ENCODE data around the gene DLGAP1.

Gene DLGAP1

DNA sequence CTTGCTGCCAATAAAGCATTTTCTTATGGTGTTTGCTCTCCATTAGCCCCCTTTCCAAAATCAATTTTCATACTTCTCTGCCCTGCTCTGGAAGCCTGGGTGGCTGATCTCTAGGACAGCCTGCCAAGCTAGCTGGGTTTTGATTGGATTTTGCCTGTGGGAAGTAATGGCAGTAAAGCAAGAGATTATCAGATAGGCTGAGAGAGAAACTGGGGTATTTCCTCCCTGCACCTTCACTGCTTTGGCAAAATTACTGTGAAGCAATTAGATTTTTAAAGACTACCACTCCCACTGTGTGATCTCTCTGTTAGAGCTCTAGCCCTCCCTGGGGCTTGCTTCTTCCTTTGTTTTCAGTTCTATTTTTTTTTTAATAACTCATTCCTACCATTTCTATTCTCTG lies 223.8 kb downstream of the DLGAP1 start:
- Mint-ChIP-seq H3K27me3 (no peaks in the 10 kb centered on the region), H3K27ac (no peak overlapping the region), H3K4me1 (no peaks in the 10 kb centered on the region), H3K36me3 (no peaks in the 10 kb centered on the region), H3K9me3 (peaks cover 10 to 17% of the 10 kb centered on the region in 2 donors), H3K4me3 (no peak overlapping the region)
- ATAC-seq (replicated peaks) (no peak), DNase-seq (no peak)

DNA sequence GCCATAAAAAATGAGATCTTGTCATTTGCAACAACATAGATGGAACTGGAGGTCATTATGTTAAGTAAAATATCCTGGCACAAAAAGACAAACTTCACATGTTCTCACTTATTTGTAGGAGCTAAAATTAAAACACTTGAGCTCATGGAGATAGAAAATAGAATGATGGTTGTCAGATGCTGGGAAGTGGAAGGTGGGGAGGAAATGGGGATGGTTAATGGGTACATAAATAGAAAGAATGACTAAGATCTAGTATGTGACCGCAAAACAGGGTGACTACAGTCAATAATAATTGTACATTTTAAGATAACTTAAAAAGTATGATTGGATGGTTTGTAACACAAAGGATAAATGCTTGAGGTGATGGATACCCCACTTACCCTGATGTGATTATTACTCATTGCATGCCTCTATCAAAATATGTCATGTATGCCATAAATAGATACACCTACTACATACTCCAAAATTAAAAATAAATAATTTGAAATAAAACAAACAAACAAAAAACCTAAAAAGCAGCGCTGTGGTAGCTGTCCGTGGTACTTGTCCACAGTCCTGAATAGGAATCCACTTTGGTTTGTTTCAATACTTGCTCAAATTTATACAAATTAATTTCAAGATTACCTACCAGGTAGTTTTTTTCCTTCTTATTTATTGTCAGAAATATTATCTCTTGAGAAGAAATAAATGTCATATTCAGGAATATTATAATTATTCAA lies 224.5 kb downstream of the DLGAP1 start:
- Mint-ChIP-seq H3K4me3 (no peak overlapping the region), H3K4me1 (no peaks in the 10 kb centered on the region), H3K36me3 (no peaks in the 10 kb centered on the region), H3K27ac (no peak overlapping the region), H3K27me3 (no peaks in the 10 kb centered on the region), H3K9me3 (peaks cover 10 to 17% of the 10 kb centered on the region in 2 donors)
- ATAC-seq (replicated peaks) (no peak), DNase-seq (no peak)

DNA sequence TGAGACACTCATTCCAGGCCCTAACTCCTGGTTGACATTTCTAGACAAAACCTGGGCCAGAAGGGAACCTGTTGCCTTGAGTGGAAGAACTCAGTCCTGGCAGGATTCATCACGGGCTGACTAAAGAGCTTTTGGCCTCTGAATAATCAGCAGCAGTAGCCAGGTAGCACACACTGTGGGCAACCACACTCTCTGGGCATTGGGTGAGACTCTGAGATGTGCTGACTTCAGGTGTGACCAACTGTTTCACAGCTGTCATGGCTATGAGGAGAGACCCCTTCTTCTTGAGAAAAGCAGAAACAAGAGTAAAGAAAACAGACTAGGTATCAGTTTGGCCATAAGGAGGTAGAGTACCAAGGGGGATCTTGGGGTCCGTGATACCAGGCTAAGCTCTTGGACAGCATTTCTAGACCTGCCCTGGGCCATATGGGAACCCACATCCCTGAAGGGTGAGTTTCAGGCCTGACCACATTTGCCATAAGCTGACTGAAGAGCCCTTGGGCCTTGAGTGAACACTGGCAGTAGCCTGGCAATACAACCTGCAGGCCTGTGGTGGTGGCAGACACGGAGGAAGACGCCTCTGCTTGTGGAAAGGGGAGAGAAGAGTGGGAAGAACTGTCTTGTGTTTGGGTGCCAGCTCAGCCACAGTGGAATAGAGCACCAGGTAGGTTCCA lies 230.9 kb downstream of the DLGAP1 start:
- Mint-ChIP-seq H3K36me3 (no peaks in the 10 kb centered on the region), H3K27ac (no peak overlapping the region), H3K9me3 (peaks cover 11 to 14% of the 10 kb centered on the region in 2 donors), H3K4me1 (no peaks in the 10 kb centered on the region), H3K4me3 (no peak overlapping the region), H3K27me3 (no peaks in the 10 kb centered on the region)
- DNase-seq: no peak
- no peak for ATAC-seq (replicated peaks)

DNA sequence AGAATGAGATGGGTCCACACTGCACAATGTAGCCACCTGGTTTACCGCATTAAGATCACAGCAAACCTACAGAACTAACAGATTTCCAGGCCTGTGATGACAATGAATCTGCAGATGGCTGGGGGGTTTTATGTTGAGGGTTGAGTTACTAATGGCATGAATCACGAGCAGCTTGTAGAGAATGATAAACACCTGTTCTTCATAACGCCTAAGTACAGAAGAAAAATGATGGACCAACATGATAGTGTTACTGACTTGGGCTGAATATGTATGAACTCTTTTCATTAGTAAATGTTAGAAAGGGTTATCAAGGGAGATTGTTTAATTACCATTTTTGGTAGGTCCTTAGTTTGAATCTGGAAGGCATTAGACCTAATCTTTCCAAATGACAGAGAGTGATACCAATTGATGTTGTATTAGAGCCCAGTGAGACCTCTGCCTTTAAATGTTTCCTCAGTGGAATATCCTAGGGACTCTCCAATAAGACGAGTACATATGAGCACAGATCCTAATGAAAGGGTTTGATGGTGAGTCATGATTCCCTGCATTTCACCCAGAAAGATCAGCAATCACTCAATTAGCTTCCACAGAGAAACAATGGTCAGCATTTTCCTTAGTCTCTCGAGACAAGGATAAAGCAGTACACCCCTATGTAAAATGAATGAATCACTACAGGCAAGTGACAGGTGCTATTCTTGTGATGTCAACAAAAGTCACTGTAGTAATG lies 243.8 kb downstream of the DLGAP1 start:
- no peak overlapping the region for H3K27ac Mint-ChIP-seq

DNA sequence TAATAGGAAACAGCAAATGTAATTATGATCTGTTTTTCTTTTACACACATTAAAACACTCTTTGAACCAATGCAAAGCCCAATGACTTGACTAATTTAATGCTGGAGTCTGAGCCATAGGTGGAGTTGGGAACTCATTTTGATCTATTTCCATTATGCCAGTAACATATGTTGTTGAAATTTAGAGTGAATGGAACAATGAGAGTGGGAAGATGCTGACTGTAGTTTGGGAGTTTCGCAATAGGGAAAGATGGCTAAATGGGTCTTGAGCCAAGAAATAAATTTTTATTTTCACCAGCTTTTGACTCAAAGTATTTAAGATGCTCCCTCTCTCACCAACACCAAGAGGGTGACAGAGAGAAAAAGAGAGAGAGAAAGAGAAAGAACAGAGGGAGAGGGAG lies 246.7 kb downstream of the DLGAP1 start:
- ATAC-seq (replicated peaks) (no peak), DNase-seq (no peak)
- Mint-ChIP-seq H3K4me3 (no peak overlapping the region), H3K4me1 (no peaks in the 10 kb centered on the region), H3K27ac (no peak overlapping the region), H3K27me3 (no peaks in the 10 kb centered on the region), H3K9me3 (peaks cover 9 to 10% of the 10 kb centered on the region in 2 donors), H3K36me3 (no peaks in the 10 kb centered on the region)

More for the DNA sequence above, 243.8 kb downstream of the DLGAP1 start:
- DNase-seq: no peak
- Mint-ChIP-seq H3K9me3 (peaks cover 9 to 10% of the 10 kb centered on the region in 2 donors), H3K4me3 (no peak overlapping the region), H3K36me3 (no peaks in the 10 kb centered on the region), H3K27me3 (no peaks in the 10 kb centered on the region), H3K4me1 (no peaks in the 10 kb centered on the region)
- no peak for ATAC-seq (replicated peaks)

DNA sequence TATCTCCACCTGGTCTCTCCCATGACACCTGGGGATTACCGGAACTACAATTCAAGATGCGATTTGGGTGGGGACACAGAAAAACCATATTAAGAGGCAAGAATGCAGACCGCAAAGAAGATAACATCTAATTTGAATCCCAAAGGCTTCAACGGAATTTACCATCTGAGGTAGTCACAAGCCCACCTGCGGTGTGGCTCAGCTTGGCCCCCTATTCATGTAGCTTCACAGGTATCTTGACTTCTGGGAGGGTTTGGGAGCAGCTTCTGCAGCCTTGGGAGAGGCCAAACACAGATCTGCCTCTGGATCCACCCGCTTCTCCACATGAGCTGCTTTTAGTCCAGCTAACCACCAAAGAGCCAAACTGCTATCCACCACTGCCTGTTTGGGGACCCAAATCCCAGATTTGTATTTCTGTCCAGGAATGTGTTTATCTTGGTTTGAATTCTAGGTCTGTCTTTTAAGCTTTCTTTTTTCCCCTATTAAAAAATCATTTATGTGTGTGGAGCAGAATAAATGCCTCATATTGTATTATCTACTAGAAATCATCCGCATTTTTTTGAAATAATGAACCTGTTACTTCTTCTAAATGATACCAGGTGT lies 247.6 kb downstream of the DLGAP1 start:
- no peak for ATAC-seq (replicated peaks)

DNA sequence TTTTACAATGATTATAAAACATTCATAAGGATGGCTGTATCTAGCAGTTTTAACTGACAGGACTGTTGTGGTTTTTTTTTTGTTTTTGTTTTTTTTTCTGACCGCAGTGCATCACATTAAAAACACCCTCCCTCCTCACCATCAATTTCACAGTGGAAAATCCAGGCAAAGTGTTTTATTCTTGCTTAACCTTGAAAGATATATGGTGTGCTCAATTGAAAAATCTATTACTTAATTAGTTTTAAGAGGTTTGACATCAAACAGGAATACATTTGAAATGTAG lies 250.7 kb downstream of the DLGAP1 start:
- ATAC-seq (replicated peaks) (no peak), DNase-seq (no peak)
- H3K9me3 Mint-ChIP-seq: peaks cover 7 to 9% of the 10 kb centered on the region in 2 donors
- no peak overlapping the region for H3K4me3 Mint-ChIP-seq
- no peaks in the 10 kb centered on the region for H3K4me1 Mint-ChIP-seq
- no peak overlapping the region for H3K27ac Mint-ChIP-seq
- no peaks in the 10 kb centered on the region for H3K36me3 Mint-ChIP-seq
- H3K27me3 Mint-ChIP-seq: no peaks in the 10 kb centered on the region

More for the DNA sequence above, 247.6 kb downstream of the DLGAP1 start:
- no peaks in the 10 kb centered on the region for H3K27me3 Mint-ChIP-seq
- no peak overlapping the region for H3K4me3 Mint-ChIP-seq
- no peaks in the 10 kb centered on the region for H3K4me1 Mint-ChIP-seq
- no peak overlapping the region for H3K27ac Mint-ChIP-seq
- DNase-seq: no peak
- peaks cover 8 to 9% of the 10 kb centered on the region in 2 donors for H3K9me3 Mint-ChIP-seq
- no peaks in the 10 kb centered on the region for H3K36me3 Mint-ChIP-seq

DNA sequence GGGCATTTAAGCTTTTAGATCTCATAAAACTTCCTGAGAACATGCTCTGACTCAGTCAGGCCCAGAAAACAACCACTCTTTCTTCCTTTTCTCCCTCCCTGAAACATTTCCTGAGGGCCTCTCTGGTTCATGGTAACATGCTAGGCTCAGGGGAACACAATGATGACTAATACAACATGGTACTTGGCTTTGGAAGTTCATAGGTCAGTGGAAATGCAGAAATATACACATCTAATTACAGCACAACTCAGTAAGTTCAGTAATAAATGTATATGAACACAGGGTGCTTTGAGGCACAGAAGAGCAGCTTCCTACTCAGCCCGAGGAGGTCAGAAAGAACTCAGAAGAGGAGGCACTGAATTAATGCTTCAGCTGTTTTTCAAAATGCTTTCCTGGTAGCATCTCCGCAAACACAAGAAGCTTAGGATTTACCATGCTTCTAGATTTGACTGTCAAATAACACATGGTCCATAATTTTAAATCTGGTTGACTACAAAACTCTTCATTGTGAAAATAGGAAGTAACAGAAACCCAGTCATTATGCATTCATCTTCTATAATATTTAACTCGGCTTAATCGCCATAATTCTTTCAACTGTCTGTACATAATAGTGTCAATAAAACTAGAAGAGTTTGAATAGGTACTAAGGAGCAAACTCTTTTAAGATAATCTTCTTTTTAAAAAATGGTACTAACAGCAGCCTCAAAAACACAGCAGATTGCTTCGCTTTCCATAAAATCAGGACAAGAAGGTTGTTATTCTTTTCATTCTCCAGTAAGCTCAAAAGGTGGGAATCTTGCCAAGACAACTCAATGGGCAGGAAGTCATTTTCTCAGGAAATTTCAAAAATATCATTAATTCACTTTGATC lies 251.3 kb downstream of the DLGAP1 start:
- Mint-ChIP-seq H3K36me3 (no peaks in the 10 kb centered on the region), H3K27ac (no peak overlapping the region), H3K4me1 (no peaks in the 10 kb centered on the region), H3K27me3 (no peaks in the 10 kb centered on the region), H3K9me3 (peaks cover 8 to 9% of the 10 kb centered on the region in 2 donors), H3K4me3 (no peak overlapping the region)
- DNase-seq (no peak), ATAC-seq (replicated peaks) (no peak)

DNA sequence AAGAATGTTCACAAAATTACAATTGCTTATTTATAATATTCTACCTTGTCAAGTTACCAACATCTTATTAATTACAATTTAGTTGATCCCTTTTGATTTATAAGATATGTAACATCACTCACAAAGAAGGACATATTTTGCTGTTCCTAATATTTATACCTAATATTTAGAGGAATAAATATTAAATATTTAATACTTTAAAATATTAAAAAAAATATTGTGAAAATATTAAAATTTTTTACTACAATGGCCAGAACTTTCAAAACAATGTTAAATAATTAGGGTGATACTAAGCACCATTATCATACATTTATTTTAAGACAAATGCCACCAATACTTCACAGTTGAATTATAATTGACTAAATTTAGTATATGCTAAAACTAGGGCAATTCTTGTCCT lies 254.7 kb downstream of the DLGAP1 start:
- Mint-ChIP-seq H3K36me3 (no peaks in the 10 kb centered on the region), H3K4me3 (no peak overlapping the region), H3K27ac (no peak overlapping the region), H3K4me1 (no peaks in the 10 kb centered on the region), H3K27me3 (no peaks in the 10 kb centered on the region), H3K9me3 (peaks cover 0 to 3% of the 10 kb centered on the region in 2 donors)
- ATAC-seq (replicated peaks): no peak
- DNase-seq: no peak

DNA sequence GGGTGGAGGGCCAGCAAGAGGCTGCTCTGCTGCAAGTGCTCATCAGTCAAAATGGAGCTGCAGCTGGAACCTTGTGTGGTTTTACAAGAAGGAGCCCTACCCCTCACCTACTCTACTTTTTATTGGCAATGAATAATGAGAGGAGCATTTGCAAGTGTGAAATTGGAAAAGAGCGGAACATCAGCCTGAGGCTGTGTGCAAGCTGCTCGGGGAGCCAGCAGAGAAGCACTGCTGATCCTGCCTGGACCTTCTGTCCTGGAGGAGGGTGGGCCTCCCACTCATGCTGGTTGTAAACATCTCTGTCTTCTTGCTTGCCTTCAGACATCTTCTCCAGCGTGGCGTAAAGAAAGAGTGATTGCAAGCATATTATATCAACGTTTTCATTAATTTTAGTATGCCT lies 256.2 kb downstream of the DLGAP1 start:
- no peak for ATAC-seq (replicated peaks)
- H3K4me1 Mint-ChIP-seq: no peaks in the 10 kb centered on the region
- no peaks in the 10 kb centered on the region for H3K36me3 Mint-ChIP-seq
- no peaks in the 10 kb centered on the region for H3K27me3 Mint-ChIP-seq
- H3K9me3 Mint-ChIP-seq: peaks cover 0 to 3% of the 10 kb centered on the region in 2 donors
- H3K4me3 Mint-ChIP-seq: no peak overlapping the region
- no peak overlapping the region for H3K27ac Mint-ChIP-seq
- no peak for DNase-seq

DNA sequence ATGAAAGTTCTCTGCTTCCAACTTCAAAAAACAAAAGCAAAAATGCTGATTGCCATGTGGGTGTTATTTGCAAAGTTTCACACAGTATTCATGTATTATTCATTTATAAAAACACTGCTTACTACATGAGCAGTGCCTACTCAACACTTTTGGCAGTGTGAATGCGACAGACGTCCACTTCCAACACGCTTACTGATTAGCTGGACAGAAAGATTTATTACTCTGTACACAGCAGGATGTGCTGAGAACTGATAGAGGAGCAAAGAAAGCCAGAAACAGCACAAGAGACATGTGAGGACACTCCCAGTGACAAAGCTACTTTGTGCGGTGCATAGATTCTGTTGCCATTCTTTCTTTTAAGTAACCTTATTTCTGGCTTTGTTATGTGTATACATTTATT lies 258.8 kb downstream of the DLGAP1 start:
- DNase-seq (no peak), ATAC-seq (replicated peaks) (no peak)
- Mint-ChIP-seq H3K4me3 (no peak overlapping the region), H3K36me3 (no peaks in the 10 kb centered on the region), H3K27ac (no peak overlapping the region), H3K9me3 (peaks cover 0 to 3% of the 10 kb centered on the region in 2 donors), H3K27me3 (no peaks in the 10 kb centered on the region), H3K4me1 (no peaks in the 10 kb centered on the region)

DNA sequence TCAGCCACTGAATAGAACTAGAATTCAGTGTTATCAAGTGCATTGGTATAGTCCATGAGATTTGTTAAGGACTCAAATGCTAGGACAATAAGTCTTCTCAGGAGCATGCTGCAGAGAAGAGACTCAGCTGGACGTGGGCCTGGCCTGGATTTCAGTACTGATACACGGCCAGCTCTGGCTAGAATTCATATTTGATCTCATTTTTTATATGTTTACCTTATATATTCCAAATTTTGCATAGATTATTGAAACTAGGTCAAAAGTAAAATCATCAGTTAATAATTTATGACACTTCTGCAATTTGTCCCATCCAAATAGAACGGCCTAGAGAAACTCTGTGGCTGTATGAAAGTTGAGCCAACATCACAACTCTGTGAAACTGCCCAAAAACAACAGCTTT lies 262.0 kb downstream of the DLGAP1 start:
- no peaks in the 10 kb centered on the region for H3K9me3 Mint-ChIP-seq
- DNase-seq: no peak
- no peaks in the 10 kb centered on the region for H3K4me1 Mint-ChIP-seq
- H3K4me3 Mint-ChIP-seq: no peak overlapping the region
- no peak overlapping the region for H3K27ac Mint-ChIP-seq
- ATAC-seq (replicated peaks): no peak
- no peaks in the 10 kb centered on the region for H3K27me3 Mint-ChIP-seq
- H3K36me3 Mint-ChIP-seq: no peaks in the 10 kb centered on the region

DNA sequence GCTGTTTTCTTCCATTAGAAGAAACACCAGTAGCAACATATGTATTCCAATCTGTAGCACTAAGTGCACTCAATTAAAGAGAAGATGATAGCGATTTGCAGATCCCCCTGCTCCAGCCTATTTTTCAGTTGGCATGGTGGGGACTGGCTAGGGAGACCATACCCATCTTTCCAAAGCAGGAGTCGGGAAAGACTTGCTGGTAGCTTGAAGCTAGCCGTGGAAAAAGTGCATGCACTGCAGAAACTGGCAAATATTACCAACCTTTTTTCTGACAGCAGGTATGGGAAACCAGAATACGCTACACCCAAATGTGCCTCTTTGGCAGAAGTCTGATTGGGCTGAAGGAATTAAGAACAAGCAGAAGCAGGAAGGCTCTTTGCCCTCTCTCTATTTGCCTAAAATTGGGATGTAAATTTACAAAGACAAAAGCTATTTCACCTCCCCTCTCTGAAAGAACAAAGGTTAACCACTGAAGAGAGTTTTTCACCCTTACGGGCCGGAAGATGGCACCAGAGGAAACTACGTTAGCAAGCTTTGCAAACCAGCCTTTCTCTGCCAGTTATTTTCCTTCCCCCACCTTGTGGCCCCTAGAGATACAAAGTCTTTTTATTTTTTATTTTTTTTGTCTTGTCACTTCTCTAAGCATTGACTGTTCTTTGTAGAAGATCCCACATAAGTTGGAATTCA lies 273.1 kb downstream of the DLGAP1 start:
- no peak for ATAC-seq (replicated peaks)
- no peak overlapping the region for H3K27ac Mint-ChIP-seq
- no peak for DNase-seq
- H3K27me3 Mint-ChIP-seq: no peaks in the 10 kb centered on the region
- H3K4me3 Mint-ChIP-seq: no peak overlapping the region
- H3K9me3 Mint-ChIP-seq: peaks cover 1 to 6% of the 10 kb centered on the region in 2 donors
- no peaks in the 10 kb centered on the region for H3K36me3 Mint-ChIP-seq
- no peaks in the 10 kb centered on the region for H3K4me1 Mint-ChIP-seq

Measured in stimulated activated naive B cell treated with anti-CD40 and anti-IgM and Interleukin-4, amounts not matched to agents 10 μg/mL and 1 μg/mL and 100 μg/mL, for 72 hours (primary cell).